Pulmonary artery endothelial cell (primary cell): Measurements from ENCODE around the gene CASTOR1. TPM values are rescaled to one million over a fixed set of nuclear protein-coding genes. Genes with fewer than 3 reads are reported as not detected.

Experiments
- DNase-seq: peaks from one replicate; pipeline ENCODE4 v3.0.0-alpha.2; 2011; ENCODE audit warnings: low read depth, low spot score
- total RNA-seq: library from RNA; depleted of rRNA; stranded (reverse); fragments of >200 nt; gene quantifications from 2 replicates; pipeline ENCODE4 v1.2.3, GENCODE V29; 2014

Gene CASTOR1
- total RNA-seq, 1 donor from 2014 or later, result 9.5 TPM

DNA sequence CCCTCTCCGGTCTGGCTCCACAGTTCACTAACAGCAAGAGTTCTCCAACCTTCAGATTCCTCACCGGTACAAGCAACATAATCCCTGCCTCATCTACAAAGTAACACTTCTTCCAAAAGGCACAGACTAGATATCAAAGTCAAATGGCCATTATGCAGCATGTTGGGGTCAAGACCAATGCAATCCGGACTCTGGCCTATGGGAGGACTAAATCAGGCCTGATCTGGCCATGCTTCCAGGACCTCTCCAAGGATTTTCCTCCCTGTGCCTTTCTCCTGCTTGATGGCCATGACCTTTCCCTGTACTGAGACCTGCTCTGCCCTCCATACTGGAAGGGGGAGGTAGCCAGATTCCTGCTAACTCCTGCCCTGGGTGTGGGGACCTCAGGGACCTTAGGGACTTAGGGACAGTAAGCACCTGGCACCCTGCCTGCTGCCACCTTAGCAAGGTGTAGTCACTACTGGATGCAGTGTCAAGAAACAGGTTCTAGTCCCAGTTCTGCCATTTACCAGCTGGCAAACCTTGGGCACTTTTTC lies 30.8 kb upstream of the CASTOR1 start:
- no peak for DNase-seq

DNA sequence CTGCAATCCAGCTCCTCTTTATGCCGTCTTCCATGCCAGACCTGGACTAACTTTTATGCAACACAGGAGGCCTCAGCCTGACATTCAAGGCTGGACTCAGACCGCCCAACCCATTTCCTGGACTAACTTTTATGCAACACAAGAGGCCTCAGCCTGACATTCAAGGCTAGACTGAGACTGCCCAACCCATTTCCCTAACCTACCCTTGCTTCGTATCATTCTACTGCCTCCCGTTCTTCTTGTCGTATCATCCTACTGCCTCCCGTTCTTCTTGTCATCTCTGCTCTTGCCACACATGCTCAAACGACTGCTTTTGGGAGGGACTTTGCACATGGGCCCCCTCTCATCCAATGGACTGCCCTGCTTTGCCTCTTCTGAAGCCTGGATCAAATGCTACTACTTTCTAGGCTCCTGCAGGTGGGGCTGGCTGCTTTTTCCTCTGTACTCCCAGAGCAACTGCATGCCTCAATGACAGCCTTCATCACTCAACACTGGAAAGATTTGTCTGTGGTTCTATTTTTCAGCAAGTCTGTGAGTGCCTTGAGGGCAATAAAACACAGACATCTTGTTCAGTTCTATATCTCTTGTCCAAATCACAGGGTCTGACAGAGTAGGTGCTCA lies 29.6 kb upstream of the CASTOR1 start:
- DNase-seq, result no peak

DNA sequence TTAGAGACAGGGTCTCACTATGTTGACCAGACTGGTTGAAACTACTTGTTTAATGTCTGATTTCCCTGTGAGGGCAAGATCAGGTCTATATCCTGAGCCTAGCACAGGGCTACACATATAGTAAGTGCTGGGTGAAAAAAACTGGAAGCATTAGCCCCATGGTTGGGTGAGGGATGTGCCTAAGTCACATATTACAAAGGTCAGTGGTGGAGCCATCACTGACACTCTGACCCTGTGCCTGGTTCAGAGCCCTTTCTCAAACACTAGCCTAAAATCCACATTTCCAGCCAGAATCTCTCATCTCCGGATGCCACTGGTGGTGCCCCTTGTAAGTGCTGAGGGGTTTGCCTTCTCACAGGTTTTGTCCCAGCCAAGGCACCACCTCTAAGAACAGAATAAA lies 28.5 kb upstream of the CASTOR1 start:
- no peak for DNase-seq

DNA sequence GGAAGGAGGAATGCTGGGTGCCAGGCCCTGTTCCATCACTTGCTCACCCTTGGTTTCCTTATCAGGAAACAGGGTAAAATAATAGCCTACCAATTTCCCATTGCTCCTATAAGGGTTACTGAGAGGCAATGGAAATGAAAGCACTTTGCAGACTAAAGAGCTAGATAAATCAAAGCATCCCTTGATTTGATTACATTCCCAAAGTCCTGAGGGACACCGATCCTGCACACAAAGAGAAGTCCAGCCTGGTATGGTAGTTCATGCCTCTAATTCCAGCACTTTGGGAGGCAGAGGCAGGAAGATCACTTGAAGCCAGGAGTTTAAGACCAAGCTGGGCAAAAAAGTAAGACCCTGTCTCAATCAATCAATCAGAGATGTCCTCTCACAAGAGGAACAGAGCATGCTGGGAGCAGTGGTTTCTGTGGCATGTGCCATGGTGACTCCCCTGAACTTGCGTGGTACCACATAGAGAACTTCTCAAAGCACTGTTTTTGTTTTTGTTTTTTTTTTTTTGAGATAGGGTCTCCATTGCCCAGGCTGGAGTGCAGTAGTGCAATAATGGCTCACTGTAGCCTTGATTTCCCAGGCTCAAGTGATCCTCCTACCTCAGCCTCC lies 26.8 kb upstream of the CASTOR1 start:
- DNase-seq, result no peak

DNA sequence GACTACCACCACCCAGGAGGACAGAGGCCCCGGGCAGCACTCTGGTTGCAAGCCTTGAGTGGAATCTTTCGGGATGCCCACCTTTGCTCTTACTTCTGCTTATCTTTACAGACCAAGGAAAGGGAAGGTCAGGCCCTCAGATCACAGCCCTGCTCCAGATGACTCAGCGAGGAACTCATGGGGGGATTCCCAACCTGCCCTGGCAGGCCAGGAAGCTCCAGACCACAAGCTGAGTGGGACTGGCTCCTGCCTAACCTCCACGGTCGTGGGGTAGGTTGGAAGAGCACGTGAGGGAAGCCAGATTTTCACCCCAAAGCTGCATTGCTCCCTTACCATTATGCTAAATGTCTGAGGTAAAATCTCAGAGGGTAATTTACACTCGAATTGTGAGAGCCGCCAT lies 25.6 kb upstream of the CASTOR1 start:
- DNase-seq, result no peak

DNA sequence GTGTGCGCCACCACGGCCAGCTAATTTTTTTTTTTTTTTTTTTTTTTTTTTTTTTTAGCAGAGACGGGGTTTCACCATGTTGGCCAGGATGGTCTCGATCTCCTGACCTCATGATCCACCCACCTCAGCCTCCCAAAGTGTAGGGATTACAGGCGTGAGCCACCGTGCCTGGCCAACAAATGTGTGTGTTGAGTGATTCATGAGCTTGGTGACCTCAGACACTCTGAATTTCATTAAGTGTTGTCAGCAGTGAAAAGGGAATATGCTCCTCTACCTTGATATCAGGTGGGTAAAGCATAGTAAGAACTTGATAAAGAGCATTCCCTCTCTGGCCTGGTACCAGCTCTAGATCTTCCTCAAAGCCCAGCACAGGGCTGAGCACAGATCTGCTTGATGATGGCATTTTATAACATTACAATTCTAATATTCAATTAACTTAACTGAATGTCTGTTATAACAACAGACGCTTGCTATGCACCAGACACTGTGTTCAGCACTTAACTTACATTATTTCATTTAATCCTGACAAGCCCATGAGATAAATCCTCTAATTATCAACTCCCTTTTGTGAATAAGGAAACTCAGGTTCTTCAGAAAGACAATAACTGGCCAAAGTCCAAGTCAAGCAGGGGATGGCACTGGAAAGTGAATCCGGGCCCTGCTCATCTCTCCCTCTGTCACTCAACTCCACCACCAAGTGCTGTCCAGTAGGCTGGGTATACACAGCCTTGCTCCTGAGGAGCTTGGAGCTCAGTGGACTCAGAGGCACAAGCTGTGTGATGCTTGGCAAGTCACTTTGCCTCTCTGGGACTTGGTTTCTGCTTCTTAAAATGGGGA lies 24.4 kb upstream of the CASTOR1 start:
- no peak for DNase-seq

DNA sequence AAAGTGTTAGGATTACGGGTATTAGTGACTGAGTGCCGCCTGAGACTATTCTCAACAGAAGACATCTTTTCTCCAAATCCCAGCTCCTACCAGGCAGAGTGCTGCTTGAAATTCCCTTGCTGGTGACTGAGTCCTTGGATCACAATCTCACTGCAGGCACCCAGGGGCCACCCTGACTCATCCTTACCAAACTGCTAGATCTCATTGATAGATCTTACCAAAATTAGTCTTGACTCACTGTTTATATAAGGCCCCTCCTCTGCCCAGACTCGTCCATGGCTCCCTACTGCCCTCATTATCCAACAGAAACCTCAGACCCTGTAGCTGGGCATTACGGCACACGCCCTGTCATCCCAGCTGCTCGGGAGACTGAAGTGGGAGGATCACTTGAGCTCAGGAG lies 22.7 kb upstream of the CASTOR1 start:
- no peak for DNase-seq

DNA sequence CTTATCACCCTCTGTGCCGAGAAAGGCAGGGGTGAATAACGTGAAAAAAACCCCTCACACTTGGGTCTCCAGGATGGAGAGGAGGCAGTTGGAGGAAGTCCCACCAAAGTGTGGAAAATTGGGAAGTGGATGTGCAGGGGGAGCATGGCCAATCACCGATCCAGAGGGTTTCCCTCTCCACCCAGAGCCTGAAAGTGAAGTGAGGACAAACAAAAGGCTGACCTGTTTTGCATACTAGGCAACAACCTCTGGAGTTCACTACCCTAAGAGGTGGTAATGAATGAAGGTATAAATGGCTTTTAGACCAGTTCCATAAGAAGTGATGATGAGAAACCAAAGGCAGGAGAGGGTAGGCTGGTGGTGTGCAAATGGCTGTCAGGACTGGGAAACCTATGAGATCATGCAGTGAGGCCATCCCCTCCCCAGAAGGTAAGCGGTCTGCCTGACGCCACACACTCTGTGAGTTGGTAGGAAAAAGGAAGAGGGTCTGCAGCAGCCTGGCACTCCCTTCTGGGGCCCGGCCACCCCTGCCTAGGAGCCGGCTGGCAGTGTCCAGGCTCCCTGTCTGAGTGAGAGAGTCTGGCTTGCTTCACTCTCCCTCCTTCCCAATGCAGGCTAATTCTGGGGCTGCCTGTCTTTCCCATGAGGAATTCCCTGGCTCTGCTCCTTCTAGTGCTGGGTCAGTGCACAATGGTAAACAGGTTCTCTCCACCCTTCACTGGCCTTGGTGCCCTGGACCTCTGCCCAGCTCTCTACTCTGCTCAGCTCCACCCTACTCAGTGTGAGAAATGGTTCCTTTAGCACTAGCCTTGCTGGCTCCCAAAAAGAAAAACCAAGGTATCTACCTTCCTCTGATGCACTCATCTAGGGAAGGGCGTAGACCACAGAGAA lies 21.8 kb upstream of the CASTOR1 start:
- no peak for DNase-seq

DNA sequence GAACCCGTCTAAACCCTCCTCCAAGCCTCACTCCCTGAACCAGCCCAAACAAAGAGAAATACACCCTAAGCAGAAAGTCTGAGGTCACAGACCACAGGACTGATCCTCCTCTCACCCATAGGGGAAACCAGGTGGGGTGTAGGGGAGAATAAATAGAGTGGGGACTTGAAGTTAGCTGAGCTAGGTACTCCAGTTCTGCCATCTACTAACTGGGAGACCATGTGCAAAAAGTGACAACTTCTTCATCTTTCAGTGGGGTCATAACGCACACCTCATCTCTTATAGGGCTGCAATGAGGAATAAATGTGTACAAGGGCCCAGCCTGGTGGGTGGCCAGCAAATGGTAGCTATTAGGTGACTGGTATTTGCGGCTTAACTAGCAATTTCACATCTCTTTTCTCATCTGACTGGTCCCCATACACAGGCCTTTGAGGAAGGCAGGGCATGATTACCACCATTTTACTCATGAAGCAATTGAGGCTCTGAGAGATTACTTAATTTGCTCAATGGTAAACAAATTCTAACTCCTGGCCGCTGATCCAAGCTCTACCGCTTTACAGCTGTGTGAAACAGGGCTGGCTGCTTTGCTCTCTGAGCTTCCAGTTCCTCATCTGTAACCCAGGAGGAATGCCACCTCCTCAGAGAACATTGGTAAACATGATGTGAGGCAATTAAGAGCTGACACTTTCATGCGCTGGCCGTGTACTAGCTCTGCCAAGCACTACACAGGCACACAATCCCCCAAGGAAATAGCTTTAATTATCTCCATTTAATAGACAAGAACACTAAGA lies 20.8 kb upstream of the CASTOR1 start:
- no peak for DNase-seq

DNA sequence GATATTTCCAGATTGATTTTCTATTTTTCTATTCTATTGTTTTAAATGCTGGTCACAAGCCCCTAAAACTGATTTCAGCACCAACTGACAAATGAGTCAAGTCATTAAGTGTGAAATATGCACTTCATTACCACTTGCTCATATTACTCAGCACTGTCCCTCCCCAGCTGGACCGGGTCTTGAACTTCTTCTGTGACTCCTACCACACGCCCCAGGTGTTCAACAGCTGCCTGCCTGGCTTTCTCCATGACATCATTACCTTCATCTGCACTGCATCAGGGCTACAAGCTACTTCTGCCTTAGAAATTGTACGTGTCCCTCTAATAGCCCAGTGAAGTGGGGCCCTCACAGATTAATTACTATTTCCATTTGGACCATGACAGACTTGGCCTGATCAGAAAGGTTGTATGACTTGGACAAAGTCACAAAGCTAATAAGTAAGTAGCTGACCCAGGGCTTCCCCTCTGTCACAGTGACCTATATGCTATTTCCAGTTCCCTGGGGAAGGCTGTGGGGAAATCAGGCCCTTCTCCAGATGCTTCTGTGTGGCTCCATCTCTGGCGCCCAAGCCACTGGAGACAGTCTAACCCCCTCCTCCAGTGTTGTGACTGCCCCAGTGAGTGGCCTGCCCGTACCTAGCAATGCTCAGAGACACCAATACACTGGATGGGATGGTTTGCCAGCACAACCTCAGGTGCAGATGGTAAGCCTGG lies 19.4 kb upstream of the CASTOR1 start:
- no peak for DNase-seq

DNA sequence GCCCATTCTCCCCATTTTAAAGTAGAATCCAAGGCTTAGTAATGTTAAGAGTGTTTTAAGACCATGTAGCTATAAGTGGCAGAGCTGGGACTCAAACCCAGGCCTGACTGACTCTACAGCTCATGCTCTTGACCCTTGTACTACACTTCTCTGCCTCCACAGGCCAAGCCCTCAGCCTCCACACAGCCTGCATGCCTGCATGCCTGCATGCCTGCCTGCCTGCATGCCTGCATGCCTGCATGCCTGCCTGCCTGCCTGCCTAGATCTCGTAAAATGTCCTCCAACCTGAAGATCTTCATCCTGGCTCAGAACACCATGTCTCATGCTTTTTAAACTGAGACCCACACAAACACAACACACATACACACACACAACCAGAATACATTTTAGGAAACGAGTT lies 18.8 kb upstream of the CASTOR1 start:
- DNase-seq, result no peak

DNA sequence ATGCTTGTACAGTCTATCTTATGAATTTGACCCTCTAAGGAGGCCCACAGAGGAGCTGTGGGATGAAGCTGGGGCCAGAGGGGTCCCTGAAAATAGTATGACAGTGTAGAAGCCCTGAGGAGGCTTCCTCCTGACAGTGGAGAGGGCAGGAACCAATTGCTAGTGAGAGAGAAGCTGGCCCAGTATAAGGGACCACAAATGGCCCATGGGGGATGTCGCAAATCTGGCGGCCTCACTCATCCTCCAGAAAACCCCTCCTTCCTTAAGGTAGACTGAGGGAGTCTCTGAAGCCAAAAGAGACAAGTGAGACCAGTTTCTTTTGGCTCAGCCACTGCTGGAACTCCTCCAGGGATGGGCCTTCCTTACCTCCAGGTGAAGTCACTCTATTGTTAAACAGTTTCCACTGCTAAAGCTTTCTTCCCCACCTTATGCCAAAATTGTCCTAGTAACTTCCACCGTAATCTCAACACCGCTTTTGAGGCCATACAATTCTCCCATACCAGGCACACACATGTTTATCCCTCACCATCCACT lies 17.8 kb upstream of the CASTOR1 start:
- no peak for DNase-seq

DNA sequence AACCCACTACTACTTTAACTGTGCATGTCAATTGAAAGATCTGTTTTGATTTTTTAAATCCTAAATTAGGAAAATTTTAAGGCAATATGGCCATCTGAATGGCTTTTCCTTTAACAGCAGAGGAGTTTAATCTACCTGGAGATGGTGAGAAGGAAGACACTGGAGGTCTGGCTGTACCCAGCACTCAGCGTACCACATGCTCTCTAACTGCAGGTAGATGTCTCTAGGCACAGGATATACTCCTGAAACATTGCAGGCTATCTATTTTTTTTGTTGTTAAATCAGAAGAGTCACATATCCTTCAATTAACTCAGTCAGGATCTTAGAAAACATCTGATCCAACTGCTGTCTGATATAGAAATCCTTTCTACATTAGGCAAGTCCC lies 17.3 kb upstream of the CASTOR1 start:
- no peak for DNase-seq

DNA sequence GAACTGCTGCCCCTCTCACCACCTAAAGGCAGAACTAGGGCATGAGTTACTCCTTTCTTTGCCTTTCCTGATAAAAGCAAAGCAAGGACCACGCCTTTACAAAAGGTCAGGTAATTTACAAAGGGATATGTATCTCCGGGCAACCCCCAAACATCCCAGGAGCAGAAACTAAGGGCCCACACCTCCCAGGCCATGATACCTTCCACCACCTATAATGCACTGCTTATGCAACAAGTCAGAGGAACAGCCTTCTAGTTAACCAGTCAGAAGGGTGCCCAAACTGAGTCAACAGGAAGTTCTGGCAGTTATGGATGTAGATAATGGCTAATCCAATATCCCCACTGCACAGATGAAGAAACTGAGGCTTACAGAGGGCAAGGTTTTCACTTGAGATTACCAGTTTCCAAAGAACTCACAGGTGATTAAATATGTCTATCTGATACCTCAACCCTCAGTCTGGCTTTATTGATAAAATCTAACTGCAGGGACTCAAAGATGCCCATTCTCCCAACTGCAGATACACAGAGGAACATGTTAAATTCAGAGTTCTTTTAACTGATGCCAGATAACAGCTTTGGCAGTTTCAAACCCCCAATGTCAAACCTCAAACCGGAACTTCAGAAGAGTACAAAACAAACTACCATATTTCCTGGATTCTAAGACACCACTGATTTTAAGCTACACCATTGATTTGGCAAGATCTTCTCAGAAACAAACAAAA lies 16.8 kb upstream of the CASTOR1 start:
- DNase-seq, result no peak

DNA sequence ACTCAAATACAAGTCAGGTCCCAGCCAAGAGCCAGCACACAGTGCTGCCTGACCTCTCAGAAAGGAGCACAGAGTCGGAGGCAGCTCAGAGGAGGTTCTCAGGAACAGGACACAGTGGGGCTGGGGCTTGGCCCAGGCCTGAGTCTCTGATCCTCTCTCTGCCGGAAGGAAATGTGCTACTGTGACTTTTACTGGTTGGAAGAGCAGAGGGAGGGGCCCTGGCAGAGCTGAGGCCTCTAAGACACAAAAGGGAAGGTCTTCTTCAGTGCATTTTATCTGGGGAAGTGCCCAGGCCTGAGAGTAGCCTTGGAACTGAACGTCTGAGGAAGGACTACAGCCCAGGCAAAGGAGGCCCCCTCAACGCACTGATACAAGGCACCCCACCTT lies 16.2 kb upstream of the CASTOR1 start:
- no peak for DNase-seq

DNA sequence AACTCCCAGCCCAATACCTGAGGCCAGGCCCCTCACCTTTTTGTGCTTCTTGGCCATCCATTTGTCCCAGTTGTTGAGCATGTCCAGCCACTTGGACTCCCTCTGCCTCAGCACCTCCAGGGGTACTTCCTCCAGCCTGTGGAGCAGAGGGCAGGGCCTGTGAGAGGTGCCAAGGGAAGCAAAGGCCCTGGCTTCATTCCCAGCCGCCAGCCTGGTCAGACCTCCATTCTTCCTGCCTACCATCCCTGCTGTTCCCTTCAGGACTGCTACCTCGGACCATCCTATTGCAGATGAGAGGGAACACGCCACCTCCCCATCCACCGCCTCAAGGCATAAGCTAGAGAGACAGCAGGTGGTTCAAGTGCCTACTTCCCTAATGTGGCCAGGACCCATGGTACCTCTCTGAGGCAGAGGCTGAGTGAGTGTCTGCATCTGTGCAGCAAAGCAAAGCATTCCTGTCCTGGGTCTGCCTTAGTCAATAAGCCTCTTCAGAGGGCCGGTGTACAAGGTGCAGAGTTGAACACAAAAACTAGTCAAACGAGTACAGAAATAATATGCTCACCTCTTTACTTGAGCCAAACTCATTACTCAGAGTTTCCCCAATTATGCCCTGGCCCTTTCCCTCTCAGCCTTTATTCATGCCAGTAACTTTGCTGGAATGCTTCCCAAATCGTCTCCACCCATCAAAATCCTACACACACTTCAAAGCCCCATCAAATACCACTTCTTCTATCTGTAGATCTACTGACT lies 15.4 kb upstream of the CASTOR1 start:
- no peak for DNase-seq

DNA sequence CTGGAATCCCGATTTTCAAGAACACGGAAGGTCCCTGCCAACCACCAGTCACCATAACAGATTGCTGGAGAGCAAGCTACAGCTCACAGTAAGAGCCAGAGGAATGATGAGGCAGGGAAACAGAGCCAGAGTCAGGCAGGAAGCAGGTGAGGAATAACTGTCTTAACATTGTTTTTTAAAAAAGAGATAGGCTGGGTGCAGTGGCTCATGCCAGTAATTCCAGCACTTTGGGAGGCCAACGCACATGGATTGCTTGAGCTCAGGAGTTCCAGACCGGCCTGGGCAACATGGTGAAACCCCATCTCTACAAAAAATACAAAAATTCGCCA lies 13.5 kb upstream of the CASTOR1 start:
- no peak for DNase-seq

DNA sequence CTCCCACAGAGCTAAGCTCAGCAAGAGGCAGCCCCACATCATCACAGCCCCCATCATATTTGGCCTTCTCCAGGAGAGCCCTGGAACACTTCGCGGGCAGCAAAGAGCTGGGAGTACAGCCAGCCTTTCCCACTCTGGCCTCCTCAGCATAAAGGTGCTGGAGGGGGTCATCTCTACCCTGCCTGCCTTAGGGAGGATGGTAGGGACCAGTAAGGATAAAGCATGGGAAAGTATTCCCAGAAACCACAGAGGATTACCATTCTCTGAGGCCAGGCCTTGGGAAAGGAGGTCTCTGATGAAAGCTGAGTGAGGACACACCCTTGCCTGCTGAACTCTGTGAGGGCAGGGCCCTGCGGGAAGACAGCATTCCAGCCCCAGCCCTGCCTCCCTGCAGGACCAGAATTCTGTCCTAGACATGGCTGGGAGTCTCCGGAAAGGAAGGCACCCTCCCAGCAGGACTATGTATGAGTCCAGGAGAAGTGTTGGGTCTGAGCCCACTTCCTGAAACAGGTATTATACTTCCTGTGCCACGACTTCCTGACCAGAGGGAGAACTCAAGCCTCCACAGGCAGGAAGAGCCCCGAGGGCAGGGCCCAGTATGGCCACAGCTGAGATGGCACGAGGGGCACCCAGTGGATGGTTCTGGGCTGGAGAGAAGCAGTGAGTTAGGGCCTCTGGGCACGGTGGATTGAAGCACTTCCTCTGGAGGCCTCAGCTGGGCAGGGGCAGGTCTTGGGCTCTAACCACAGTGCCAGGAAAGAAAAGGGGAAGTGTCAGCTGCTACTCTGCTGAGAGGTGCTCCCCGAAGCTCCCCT lies 12.9 kb upstream of the CASTOR1 start:
- no peak for DNase-seq
